H9 (cell line): ENCODE data around the gene NOP56. TPM values are rescaled to one million over a fixed set of nuclear protein-coding genes. Genes with fewer than 3 reads are reported as not detected.
A peak's percentile ranks its signal among the peaks of the same experiment; 100 is the strongest.

Experiments used
- DNase-seq: peaks from one replicate; pipeline ENCODE4 v3.0.0-alpha.2; 2017
- H2AFZ ChIP-seq: one replicate; pipeline ENCODE4 v1.6.1; 2013; ENCODE audit warnings: mild to moderate bottlenecking, low read length, control low read depth, moderate library complexity
- H2AK5ac ChIP-seq: 2 replicates; pipeline ENCODE4 v1.6.1; 2013; ENCODE audit warnings: low read length, control low read depth, mixed read lengths; ENCODE audit not compliant: insufficient read length
- H2BK120ac ChIP-seq: one replicate; pipeline ENCODE4 v1.6.1; 2013; ENCODE audit warnings: low read depth, mild to moderate bottlenecking, low read length, control low read depth, inconsistent platforms; ENCODE audit not compliant: poor library complexity, severe bottlenecking
- H2BK12ac ChIP-seq: 2 replicates; pipeline ENCODE4 v1.6.1; 2013; ENCODE audit warnings: low read length, control low read depth, mixed read lengths, low read depth; ENCODE audit not compliant: insufficient read length
- H2BK15ac ChIP-seq: 2 replicates; pipeline ENCODE4 v1.6.1; 2013; ENCODE audit warnings: low read depth, low read length, control low read depth
- H2BK20ac ChIP-seq: one replicate; pipeline ENCODE4 v1.6.1; 2013; ENCODE audit warnings: low read depth, mild to moderate bottlenecking, low read length, control low read depth, inconsistent platforms; ENCODE audit not compliant: poor library complexity, severe bottlenecking
- H2BK5ac ChIP-seq: 2 replicates; pipeline ENCODE4 v1.6.1; 2013; ENCODE audit warnings: low read length, control low read depth, mixed read lengths; ENCODE audit not compliant: insufficient read length
- H3K14ac ChIP-seq: 2 replicates; pipeline ENCODE4 v1.6.1; 2013; ENCODE audit warnings: low read length, control low read depth; ENCODE audit not compliant: insufficient read depth
- H3K18ac ChIP-seq: 2 replicates; pipeline ENCODE4 v1.6.1; 2013; ENCODE audit warnings: low read depth, mild to moderate bottlenecking, mixed read lengths, low read length, control low read depth; ENCODE audit not compliant: insufficient read length
- H3K23ac ChIP-seq: 2 replicates; pipeline ENCODE4 v1.6.1; 2013; ENCODE audit warnings: low read length, control low read depth, mixed read lengths, low read depth; ENCODE audit not compliant: insufficient read length
- H3K23me2 ChIP-seq: 2 replicates; pipeline ENCODE4 v1.6.1; 2013; ENCODE audit warnings: low read depth, mild to moderate bottlenecking, mixed read lengths, low read length, control low read depth; ENCODE audit not compliant: insufficient read length, poor library complexity, severe bottlenecking
- H3K27ac ChIP-seq: 2 replicates; pipeline ENCODE4 v1.5.1; 2013; ENCODE audit warnings: low read length, control low read depth, mixed read lengths, low read depth; ENCODE audit not compliant: insufficient read length
- H3K27me3 ChIP-seq: 2 replicates; pipeline ENCODE4 v1.6.1; 2013; ENCODE audit warnings: low read length, control low read depth, inconsistent platforms; ENCODE audit not compliant: insufficient read depth
- H3K4ac ChIP-seq: 2 replicates; pipeline ENCODE4 v1.6.1; 2013; ENCODE audit warnings: low read depth, mild to moderate bottlenecking, control low read depth, inconsistent platforms, low read length, moderate library complexity
- H3K4me1 ChIP-seq: 2 replicates; pipeline ENCODE4 v1.6.1; 2013; ENCODE audit warnings: low read length, control low read depth, inconsistent platforms; ENCODE audit not compliant: insufficient read depth
- H3K4me2 ChIP-seq: 2 replicates; pipeline ENCODE4 v1.6.1; 2013; ENCODE audit warnings: low read length, control low read depth, mixed read lengths; ENCODE audit not compliant: insufficient read length, insufficient read depth
- H3K56ac ChIP-seq: 2 replicates; pipeline ENCODE4 v1.6.1; 2013; ENCODE audit warnings: low read depth, mild to moderate bottlenecking, mixed read lengths, low read length, control low read depth; ENCODE audit not compliant: insufficient read length
- H3K79me1 ChIP-seq: 2 replicates; pipeline ENCODE4 v1.6.1; 2013; ENCODE audit warnings: low read depth, mild to moderate bottlenecking, moderate library complexity, low read length, control low read depth, inconsistent platforms; ENCODE audit not compliant: insufficient read depth, poor library complexity, severe bottlenecking
- H3K79me2 ChIP-seq: 2 replicates; pipeline ENCODE4 v1.6.1; 2013; ENCODE audit warnings: low read length, control low read depth, inconsistent platforms; ENCODE audit not compliant: insufficient read depth
- H3K9ac ChIP-seq: 2 replicates; pipeline ENCODE4 v1.6.1; 2013; ENCODE audit warnings: low read length, control low read depth, mixed read lengths; ENCODE audit not compliant: insufficient read length; ENCODE audit errors: extremely low read depth
- H3K9me3 ChIP-seq: one replicate; pipeline ENCODE4 v1.6.1; 2013; ENCODE audit warnings: low read depth, low read length, inconsistent platforms; ENCODE audit not compliant: control insufficient read depth
- H3T11ph ChIP-seq: one replicate; pipeline ENCODE4 v1.6.1; 2013; ENCODE audit warnings: mild to moderate bottlenecking, low read length, control low read depth, inconsistent platforms
- H4K20me1 ChIP-seq: one replicate; pipeline ENCODE4 v1.6.1; 2013; ENCODE audit not compliant: control insufficient read depth, insufficient read length, insufficient read depth
- H4K5ac ChIP-seq: 2 replicates; pipeline ENCODE4 v1.6.1; 2013; ENCODE audit warnings: low read depth, mild to moderate bottlenecking, mixed read lengths, low read length, control low read depth; ENCODE audit not compliant: insufficient read length
- H4K8ac ChIP-seq: replicated peaks from 2 replicates; pipeline ENCODE4 v1.6.1; 2013; ENCODE audit warnings: low read length, control low read depth, mixed read lengths, low read depth; ENCODE audit not compliant: insufficient read length
- H4K91ac ChIP-seq: 2 replicates; pipeline ENCODE4 v1.6.1; 2013; ENCODE audit warnings: low read depth, mild to moderate bottlenecking, moderate library complexity, mixed read lengths, low read length, control low read depth; ENCODE audit not compliant: insufficient read length
- H3K27ac Mint-ChIP-seq, 3 experiments: 2 replicates in 2 of 3; 3 replicates in 1 of 3; pipeline ENCODE4 v1.8.0; 2020 to 2021; ENCODE audit warnings: mixed read lengths in 3 of 3, mild to moderate bottlenecking in 1 of 3, moderate library complexity in 1 of 3
- H3K27me3 Mint-ChIP-seq: 2 replicates; pipeline ENCODE4 v1.8.0; 2021; ENCODE audit warnings: low read depth, mild to moderate bottlenecking, moderate library complexity, mixed read lengths
- H3K36me3 Mint-ChIP-seq, 3 experiments: 2 replicates in 2 of 3; 3 replicates in 1 of 3; pipeline ENCODE4 v1.8.0; 2020 to 2021; ENCODE audit warnings: low read depth in 3 of 3, mixed read lengths in 3 of 3; ENCODE audit not compliant: insufficient read depth in 1 of 3
- H3K4me1 Mint-ChIP-seq, 2 experiments: 2 replicates each; pipeline ENCODE4 v1.8.0; 2020; ENCODE audit warnings: mixed read lengths in 2 of 2
- H3K4me3 Mint-ChIP-seq, 2 experiments: 2 replicates in 1 of 2; 3 replicates in 1 of 2; pipeline ENCODE4 v1.8.0; 2020 to 2021; ENCODE audit warnings: mild to moderate bottlenecking in 2 of 2, mixed read lengths in 2 of 2, moderate library complexity in 1 of 2
- H3K9me3 Mint-ChIP-seq, 2 experiments: 2 replicates in 1 of 2; 3 replicates in 1 of 2; pipeline ENCODE4 v1.8.0; 2020; ENCODE audit warnings: mild to moderate bottlenecking in 2 of 2, mixed read lengths in 2 of 2, moderate library complexity in 1 of 2
- WGBS: extraction: QIAGEN DNeasy Blood & Tissue Kit; methylation state at CpG from one replicate; pipeline ENCODE4 v1.1.7; 2013; ENCODE audit warnings: missing lambda C conversion rate, low lambda C conversion rate, mixed read lengths; ENCODE audit not compliant: insufficient read length; ENCODE audit errors: extremely low coverage; 5-methylcytosine and 5-hydroxymethylcytosine counted together
- total RNA-seq: library from RNA; stranded (reverse); gene quantifications from 2 replicates; pipeline ENCODE4 v1.2.1, GENCODE V29; 2021
- TF ChIP-seq, protein P1 (sequence below): fragments of 200-600 bp; sonication (generic); conservative IDR thresholded peaks from 3 replicates; pipeline ENCODE4 v1.8.0; 2021; ENCODE audit warnings: antibody characterized with exemption, mild to moderate bottlenecking

The NOP56 gene
- total RNA-seq, 1 experiment from 2014 or later, result 774 TPM

DNA sequence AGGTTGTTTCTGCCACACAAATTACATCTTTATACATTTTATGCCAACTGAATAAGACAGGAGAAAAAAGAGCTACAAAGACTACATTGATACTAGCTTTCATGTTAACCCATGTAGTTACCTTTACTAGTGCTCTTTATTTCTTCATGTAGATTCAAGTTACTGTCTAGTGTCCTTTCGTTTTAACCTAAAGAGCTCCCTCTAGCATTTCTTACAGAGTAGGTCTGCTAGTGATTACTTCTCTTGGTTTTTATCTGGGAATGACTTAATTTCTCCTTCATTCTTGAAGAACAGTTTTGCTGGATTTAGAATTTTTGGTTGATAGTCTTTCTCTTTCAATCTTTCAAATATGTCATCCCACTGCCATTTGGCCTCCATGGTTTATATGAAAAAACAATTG, 21.2 kb upstream of the NOP56 start:
- H3T11ph ChIP-seq, result no peak overlapping the region
- H4K91ac ChIP-seq, result no peak overlapping the region
- no CpG with 5 or more reads among the region's 1 CpG for WGBS
- H3K27ac ChIP-seq, result no peak overlapping the region
- H2AFZ ChIP-seq, result no peak overlapping the region
- Mint-ChIP-seq H3K27me3 (peaks cover 61% of the 10 kb centered on the region), H3K4me3 (no peak overlapping the region), H3K27ac (no peak overlapping the region), H3K4me1 (no peaks in the 10 kb centered on the region), H3K9me3 (peaks cover 0 to 3% of the 10 kb centered on the region in 2 experiments; a peak in 2 of 5 replicates), H3K36me3 (no peaks in the 10 kb centered on the region)
- no peak overlapping the region for H2AK5ac ChIP-seq
- no peaks in the 10 kb centered on the region for H3K4me1 ChIP-seq
- no peaks in the 10 kb centered on the region for H3K23me2 ChIP-seq
- H3K9ac ChIP-seq, result no peak overlapping the region
- no peak overlapping the region for H2BK20ac ChIP-seq
- no peak overlapping the region for H3K4ac ChIP-seq
- H3K79me2 ChIP-seq, result no peaks in the 10 kb centered on the region
- H2BK5ac ChIP-seq, result no peak overlapping the region
- H2BK12ac ChIP-seq, result no peak overlapping the region
- no peak overlapping the region for H2BK15ac ChIP-seq
- no peaks in the 10 kb centered on the region for H3K27me3 ChIP-seq
- no peak overlapping the region for H2BK120ac ChIP-seq
- H3K9me3 ChIP-seq, result no peaks in the 10 kb centered on the region
- no peak overlapping the region for H3K23ac ChIP-seq
- no peak overlapping the region for H4K8ac ChIP-seq
- no peaks in the 10 kb centered on the region for H3K79me1 ChIP-seq
- no peak overlapping the region for H3K18ac ChIP-seq
- TF ChIP-seq, protein P1, sequence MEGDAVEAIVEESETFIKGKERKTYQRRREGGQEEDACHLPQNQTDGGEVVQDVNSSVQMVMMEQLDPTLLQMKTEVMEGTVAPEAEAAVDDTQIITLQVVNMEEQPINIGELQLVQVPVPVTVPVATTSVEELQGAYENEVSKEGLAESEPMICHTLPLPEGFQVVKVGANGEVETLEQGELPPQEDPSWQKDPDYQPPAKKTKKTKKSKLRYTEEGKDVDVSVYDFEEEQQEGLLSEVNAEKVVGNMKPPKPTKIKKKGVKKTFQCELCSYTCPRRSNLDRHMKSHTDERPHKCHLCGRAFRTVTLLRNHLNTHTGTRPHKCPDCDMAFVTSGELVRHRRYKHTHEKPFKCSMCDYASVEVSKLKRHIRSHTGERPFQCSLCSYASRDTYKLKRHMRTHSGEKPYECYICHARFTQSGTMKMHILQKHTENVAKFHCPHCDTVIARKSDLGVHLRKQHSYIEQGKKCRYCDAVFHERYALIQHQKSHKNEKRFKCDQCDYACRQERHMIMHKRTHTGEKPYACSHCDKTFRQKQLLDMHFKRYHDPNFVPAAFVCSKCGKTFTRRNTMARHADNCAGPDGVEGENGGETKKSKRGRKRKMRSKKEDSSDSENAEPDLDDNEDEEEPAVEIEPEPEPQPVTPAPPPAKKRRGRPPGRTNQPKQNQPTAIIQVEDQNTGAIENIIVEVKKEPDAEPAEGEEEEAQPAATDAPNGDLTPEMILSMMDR, result peak; percentile 47
- no peaks in the 10 kb centered on the region for H4K20me1 ChIP-seq
- no peak overlapping the region for H3K14ac ChIP-seq
- H3K4me2 ChIP-seq, result no peak overlapping the region
- H3K56ac ChIP-seq, result no peak overlapping the region
- DNase-seq, result no peak
- H4K5ac ChIP-seq, result no peak overlapping the region
